ENCODE data around the gene SEC16A.

SEC16A gene

DNA sequence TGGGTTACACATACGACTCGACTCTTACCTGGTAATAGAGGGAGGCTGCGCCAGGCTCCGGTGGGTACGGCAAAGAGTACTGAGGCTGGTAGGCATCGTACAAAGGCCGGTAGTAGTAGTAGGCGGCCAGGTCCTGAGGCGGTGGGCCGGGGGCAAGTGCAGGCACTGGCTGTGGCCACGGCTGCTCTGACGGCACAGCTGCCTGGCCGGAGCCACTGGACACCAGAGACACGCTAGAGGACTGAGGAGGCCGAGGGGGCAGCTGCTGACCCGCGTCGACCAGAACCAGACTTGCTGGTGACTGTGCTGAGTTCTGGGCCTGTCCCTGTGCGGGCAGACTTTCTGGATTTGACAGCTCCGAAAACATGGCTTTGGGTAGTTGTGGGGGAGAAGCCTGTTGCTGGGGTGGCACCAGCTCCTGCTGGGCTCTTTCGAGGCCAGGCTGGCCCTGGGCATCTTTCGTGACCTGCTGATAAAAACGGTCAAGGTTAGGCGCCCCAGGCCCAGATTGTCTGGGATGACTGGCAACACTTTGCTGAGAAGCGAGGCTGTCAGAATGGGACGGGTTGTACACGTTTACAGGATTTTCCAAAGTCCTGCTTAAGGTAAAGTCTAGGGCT is 8.7 kb downstream of the SEC16A start:
- H3K4me3 ChIP-seq (ENCODE audit: low read length) = no peak overlapping the region
- no peak for TF ChIP-seq CTCF (conservative IDR thresholded peaks at IDR 0.05; ENCODE audit: low read depth, low read length)
- DNase-seq (ENCODE audit: low read depth) = no peak

DNA sequence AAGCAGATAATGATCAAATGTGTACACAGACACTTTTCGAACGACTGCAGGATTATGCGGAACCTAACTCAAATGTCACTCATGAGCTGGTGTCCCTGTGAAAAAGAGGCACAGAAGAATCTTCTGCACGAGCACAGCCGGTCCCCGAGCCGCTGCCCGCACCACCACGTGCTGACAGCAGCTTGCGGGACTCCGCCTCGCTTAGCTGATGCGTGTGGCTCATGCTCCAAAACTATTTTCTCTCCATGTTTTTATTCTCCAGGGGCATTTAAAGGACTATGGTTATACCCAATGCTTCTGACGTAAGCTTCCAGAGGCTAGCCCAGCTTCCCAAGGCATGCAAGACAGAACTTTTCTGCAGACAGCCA is 9.5 kb downstream of the SEC16A start:
- TF ChIP-seq CTCF (conservative IDR thresholded peaks at IDR 0.05; ENCODE audit: low read depth, low read length) = no peak
- H3K4me3 ChIP-seq (ENCODE audit: low read length) = no peak overlapping the region
- no peak for DNase-seq (ENCODE audit: low read depth)

DNA sequence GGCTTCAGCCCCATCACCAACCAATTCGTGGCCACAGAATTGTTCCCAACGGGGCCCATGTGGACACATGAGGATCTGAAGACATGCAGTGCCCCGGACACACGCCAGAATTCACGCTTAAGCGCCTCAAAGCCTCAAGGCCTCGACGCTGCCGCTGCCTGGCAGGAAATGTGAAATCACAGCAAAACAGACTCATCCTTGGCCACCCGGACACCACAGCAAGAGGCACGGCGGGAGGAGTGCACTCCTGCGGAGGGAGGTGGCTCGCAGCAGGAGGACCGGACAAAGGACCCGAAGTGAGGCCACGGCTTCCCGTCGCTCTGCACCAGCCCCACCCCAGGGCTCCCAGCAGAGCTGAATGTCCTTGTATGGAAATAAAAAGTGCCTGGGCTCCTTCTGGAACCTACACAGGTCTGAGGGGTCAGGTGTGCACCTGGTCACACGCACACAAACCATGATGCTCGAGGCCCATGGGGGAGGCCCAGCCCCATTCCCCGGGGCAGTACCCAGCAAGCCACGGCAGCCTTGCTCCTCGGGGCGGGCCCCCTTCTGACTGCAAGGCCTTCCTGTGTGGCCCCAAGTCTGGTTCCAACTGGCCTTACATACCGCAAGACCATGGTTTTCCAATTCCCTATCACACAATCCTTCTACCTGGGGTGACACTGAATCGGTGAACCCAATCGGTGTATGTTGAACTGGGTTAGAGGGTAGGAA is 10.0 kb downstream of the SEC16A start:
- H3K4me3 ChIP-seq (ENCODE audit: low read length) = no peak overlapping the region
- no peak for DNase-seq (ENCODE audit: low read depth)
- TF ChIP-seq CTCF (conservative IDR thresholded peaks at IDR 0.05; ENCODE audit: low read depth, low read length) = no peak

DNA sequence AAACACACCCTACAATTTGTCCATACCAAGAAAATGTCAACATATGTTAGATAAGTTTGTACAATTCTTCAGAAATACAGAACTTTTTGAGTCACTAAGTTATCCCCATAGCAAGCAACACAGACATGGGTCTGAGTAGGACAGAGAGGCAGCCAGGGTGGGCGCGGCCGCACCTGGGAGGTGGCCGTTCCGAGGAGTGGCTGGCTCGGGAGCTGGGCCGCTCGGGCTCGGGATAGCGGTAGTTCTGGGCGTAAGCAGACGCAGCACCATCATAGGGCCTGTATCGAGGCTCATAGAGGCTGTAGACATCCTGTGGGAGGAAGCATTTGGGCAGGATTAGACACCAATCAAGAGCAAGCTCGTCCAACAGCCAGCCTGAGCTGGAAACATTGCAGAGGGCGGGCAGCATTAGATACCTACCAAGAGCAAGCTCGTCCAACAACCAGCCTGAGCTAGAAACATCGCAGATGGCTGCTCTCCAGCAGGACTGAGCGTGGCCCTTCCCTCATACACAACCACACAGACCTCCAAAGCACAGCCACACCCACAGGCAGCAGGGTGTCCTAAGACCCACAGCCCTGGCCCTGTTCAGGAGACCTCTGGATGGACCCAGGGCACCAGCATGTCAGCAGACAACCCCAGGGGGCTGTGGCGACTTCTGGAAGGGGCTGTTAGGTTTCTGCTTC is 10.9 kb downstream of the SEC16A start:
- DNase-seq (ENCODE audit: low read depth) = no peak
- no peak for TF ChIP-seq CTCF (conservative IDR thresholded peaks at IDR 0.05; ENCODE audit: low read depth, low read length)
- H3K4me3 ChIP-seq (ENCODE audit: low read length) = no peak overlapping the region

GRCh38 chr9:136470792-136471469 is 11.9 kb downstream of the SEC16A start:
- no peak overlapping the region for H3K4me3 ChIP-seq (ENCODE audit: low read length)
- no peak for TF ChIP-seq CTCF (conservative IDR thresholded peaks at IDR 0.05; ENCODE audit: low read depth, low read length)

GRCh38 chr9:136470356-136470755 is 12.5 kb downstream of the SEC16A start:
- DNase-seq (ENCODE audit: low read depth) = no peak
- H3K4me3 ChIP-seq (ENCODE audit: low read length) = no peak overlapping the region
- no peak for TF ChIP-seq CTCF (conservative IDR thresholded peaks at IDR 0.05; ENCODE audit: low read depth, low read length)

More at GRCh38 chr9:136470792-136471469, 11.9 kb downstream of the SEC16A start:
- no peak for DNase-seq (ENCODE audit: low read depth)
